Right cardiac atrium (tissue), 5 donors: ENCODE results near the gene MYMK. TPM values are rescaled to one million over a fixed set of nuclear protein-coding genes. Genes with fewer than 3 reads are reported as not detected.
A peak's percentile ranks its signal among the peaks of the same experiment; 100 is the strongest.

Source experiments
- ATAC-seq, 2 donors: fragments of 200-7000 bp; cut with Tn5 transposase; one replicate each; pipeline versions ENCODE4 v1.8.0 to v1.9.1; 2020; ENCODE audit warnings: moderate library complexity in 2 of 2, mild to moderate bottlenecking in 1 of 2
- DNase-seq, 3 donors: peaks; one replicate each; pipeline ENCODE4 v3.0.0-alpha.2; 2020
- H3K27ac ChIP-seq: one replicate; pipeline ENCODE4 v1.5.1; 2013; ENCODE audit warnings: mild to moderate bottlenecking, low read length, control low read depth, moderate library complexity
- H3K27me3 ChIP-seq: one replicate; pipeline ENCODE4 v1.6.1; 2013; ENCODE audit not compliant: control insufficient read depth, insufficient read depth
- H3K4me1 ChIP-seq: one replicate; pipeline ENCODE4 v1.6.1; 2013; ENCODE audit warnings: low read length; ENCODE audit not compliant: control insufficient read depth, insufficient read depth
- H3K4me3 ChIP-seq: one replicate; pipeline ENCODE4 v1.5.1; 2013; ENCODE audit warnings: low read length, control low read depth
- H3K9me3 ChIP-seq: one replicate; pipeline ENCODE4 v1.6.1; 2013; ENCODE audit warnings: low read length; ENCODE audit not compliant: control insufficient read depth
- WGBS: extraction: QIAGEN DNeasy Blood & Tissue Kit; methylation state at CpG from one replicate; pipeline ENCODE4 v1.1.7; 2013; 5-methylcytosine and 5-hydroxymethylcytosine counted together
- intact Hi-C, 4 donors: fragments of 100-400 bp; cut with DNase I; formaldehyde crosslinking; loops; one replicate each; pipeline versions ENCODE4 v1.11.0 to v1.14.0; 2022 to 2023
- polyA plus RNA-seq: library from polyadenylated mRNA; stranded (reverse); fragments of 200-250 nt; gene quantifications from one replicate; pipeline ENCODE4 v1.2.3, GENCODE V29; 2013
- total RNA-seq, 4 donors: library from RNA; stranded (reverse); fragmentation: NEBNext Ultra II Directional; extraction: Animal tissue kit (Norgen Biotek cat#: 25700); gene quantifications; one replicate each; pipeline ENCODE4 v1.2.1, GENCODE V29; 2021
- donor health status: healthy with polysubstance abuse.
- donor health status: DM: no; HTN: yes; CAD: no.
- donor health status: DM: no; HTN: no; CAD: no.
- donor health status: DM: no; HTN: yes; CAD: no; lungs with severe emphysema.
- donor health status: DM: yes; HTN: yes; CAD: no.

Gene MYMK
- total and polyA plus RNA-seq, 5 donors = not detected

DNA sequence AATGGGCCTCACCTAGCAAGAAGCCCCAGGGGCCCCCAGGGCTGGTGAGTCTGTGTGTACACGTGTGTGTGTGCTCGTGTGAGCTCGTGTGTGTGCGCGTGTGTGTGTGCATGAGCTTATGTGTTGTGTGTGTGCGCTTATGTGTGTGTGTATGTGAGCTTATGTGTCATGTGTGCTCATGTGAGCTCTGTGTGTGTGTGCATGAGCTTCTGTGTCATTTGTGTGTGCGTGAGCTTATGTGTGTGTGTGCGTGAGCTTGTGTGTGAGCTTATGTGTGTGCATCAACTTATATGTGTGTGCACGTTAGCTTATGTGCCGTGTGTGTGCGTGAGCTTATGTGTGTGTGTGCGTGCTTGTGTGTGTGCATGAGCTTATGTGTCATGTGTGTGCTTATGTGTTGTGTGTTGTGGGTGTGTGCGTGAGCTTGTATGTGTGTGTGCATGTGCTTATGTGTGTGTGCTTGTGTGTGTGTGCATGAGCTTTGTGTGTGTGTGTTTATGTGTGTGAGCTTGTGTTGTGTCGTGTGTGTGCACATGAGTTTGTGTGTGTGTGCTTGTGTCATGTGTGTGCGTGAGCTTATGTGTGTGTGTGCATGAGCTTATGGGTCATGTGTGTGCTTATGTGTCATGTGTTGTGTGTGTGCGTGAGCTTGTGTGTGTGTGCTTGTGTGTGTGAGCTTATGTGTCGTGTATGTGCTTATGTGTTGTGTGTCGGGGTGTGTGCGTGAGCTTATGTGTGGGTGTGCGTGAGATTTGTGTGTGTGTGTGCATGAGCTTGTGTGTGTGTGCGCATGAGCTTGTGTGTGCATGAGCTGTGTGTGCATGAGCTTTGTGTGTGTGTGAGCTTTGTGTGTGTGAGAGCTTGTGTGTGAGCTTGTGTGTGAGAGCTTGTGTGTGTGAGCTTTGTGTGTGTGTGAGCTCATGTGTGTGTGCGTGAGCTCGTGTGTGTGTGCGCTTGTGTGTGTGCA, 29.1 kb downstream of the MYMK start:
- DNase-seq (peak in 2 of 3 donors; percentile 15 to 39), ATAC-seq (no peak)
- H3K27me3 ChIP-seq = no peaks in the 10 kb centered on the region
- intact Hi-C loops = no loop called here
- H3K9me3 ChIP-seq = no peaks in the 10 kb centered on the region
- no peak overlapping the region for H3K4me3 ChIP-seq
- WGBS = 92% methylated on average over 24 of the region's 24 CpGs
- peaks cover 12% of the 10 kb centered on the region for H3K4me1 ChIP-seq
- no peak overlapping the region for H3K27ac ChIP-seq

DNA sequence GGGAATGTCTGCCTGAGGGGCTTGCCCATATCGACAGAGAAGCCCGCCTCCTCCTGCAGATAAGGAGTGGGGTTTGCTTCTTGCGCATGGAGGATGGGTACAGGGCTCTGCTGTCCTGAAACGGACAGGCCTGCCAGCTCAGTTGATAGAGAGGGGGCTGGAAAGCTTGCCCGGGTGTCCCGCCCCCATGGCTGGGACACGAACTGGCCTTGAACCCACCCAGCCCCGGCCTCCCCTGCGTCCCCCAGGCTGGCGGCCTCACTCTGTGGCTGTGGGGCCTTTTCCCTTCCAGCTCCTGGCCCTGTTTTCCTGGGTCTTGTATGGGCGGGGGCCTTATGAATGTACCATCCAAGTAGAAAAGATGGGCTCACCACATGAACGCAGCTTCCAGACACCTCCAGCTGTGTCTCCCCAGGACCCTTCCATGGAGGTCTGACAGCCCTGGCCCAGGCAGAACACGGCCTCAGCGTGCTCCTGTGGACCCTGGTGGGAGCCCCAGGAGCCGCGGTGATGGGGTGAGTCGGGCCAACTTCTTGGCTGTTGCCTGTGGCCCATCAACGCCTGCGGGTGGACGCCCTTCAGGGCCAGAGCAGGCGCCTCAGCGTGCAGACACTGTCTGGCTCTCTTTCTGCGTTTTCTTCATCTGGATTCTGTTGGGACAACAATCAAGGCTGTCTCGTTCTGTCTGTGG, 30.0 kb downstream of the MYMK start:
- 57% methylated on average over 24 of the region's 24 CpGs for WGBS
- no peaks in the 10 kb centered on the region for H3K27me3 ChIP-seq
- DNase-seq = peak; percentile 71 to 92 (median 87)

DNA sequence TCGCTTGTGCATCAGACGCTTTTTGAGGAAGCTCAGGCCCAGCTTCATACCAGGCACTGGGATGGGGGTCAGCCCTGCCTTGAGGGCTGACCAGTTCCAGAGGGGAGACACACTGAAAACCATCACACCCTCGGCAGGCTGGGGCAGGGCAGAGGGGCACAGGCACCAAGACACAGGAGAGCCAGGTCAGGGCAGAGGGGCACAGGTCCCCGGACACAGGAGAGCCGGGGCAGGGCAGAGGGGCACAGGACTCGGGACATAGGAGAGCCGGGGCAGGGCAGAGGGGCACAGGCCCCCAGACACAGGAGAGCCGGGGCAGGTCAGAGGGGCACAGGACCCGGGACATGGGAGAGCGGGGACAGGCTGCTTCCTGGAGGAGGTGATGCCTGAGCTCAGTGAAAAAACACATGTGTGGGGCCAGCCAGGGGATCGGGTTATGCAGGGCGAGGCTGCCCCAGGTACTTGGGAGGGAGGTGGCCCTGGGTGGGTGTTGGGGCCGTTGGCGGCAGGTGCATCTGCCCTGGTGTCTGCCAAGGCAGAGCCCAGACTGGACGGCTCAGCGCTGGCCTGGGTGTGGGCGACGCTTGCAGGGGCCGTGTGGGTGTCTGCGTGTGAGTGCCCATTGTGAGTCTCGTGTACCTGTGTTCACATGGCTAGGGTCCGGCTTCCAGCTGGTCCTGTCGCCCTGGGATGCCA, 30.8 kb downstream of the MYMK start:
- Histone ChIP-seq H3K4me3 (no peak overlapping the region), H3K4me1 (peaks cover 12% of the 10 kb centered on the region), H3K27ac (no peak overlapping the region), H3K27me3 (no peaks in the 10 kb centered on the region), H3K9me3 (no peaks in the 10 kb centered on the region)
- intact Hi-C loops = no loop called here
- ATAC-seq = no peak
- DNase-seq = peak; percentile 23 to 68 (median 62)
- 91% methylated on average over 23 of the region's 23 CpGs for WGBS

More for the DNA sequence above, 30.0 kb downstream of the MYMK start:
- no peak overlapping the region for H3K27ac ChIP-seq
- peaks cover 12% of the 10 kb centered on the region for H3K4me1 ChIP-seq
- H3K9me3 ChIP-seq = no peaks in the 10 kb centered on the region
- intact Hi-C loops = no loop called here
- no peak overlapping the region for H3K4me3 ChIP-seq
- ATAC-seq = peak; percentile 52 to 69

DNA sequence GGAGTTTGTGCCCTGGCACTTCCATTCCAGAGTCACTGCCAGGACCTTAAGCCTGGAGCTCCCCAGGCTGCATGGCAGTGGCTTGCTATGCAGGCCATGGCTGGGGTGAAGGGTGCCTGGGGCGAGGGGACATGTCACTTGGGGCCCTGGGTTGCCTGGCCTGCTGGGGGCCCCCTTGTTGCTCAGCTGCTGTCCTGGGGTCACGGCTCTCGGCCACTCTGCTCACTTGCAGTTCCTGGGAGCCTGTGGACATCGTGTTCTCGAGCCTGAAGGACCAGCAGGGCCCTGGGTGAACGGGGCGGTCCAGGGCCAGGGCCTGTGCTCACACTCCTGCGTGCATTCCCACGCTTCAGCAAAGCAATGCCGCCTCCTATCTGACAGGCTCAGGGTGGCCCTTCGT, 31.3 kb downstream of the MYMK start:
- intact Hi-C loops = no loop called here
- Histone ChIP-seq H3K9me3 (no peaks in the 10 kb centered on the region), H3K27me3 (no peaks in the 10 kb centered on the region), H3K4me3 (no peak overlapping the region), H3K4me1 (peaks cover 12% of the 10 kb centered on the region), H3K27ac (no peak overlapping the region)
- peak in 1 of 2 donors; percentile 3 for ATAC-seq
- WGBS = 69% methylated on average over 11 of the region's 11 CpGs
- peak; percentile 25 to 70 (median 56) for DNase-seq

DNA sequence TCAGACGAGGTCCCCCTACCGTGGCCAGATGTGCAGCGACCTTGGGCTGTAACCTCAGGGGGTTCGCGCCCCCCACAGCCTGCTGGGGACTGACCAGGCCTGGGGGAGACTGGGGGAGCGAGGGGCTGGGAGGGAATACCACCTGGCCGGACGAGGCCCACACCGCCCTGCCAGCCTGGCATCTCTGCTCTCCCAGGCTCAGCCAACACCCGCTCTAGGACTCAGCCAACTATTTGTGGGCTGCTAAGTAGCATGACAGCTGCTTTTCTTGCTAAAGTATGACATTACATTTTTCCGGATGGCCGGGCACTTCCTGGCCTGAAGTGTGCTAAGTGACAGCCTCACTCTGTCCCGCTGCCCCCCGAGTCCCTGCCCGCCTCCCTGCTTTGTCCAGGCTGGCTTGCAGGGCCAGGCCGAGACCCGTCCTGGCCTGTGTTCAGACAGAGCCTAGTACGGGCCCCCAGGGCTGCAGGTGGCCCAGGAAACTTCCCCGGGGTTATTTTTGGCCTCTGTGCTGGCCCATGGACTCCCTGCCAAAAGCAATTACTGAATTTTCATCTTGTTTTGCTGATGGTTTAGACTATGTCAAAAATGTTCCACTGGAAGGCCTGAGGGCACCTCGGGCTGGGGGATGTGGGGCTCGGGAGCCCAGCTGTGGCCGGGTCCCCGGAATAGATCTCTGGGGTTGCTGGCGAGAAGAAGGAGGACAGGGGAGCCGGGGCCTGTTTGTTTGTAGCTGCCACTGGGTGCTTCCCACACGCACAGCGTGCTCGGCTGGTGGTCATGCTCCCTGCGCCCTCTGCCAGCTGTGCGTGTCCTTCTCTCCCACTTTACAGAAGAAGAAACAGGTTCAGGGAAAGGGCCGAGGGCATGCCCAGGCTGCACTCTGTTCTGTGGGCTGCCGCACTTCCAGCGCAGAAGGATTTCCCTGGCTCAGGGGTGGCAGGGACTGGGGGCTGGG, 32.4 kb downstream of the MYMK start:
- ATAC-seq = peak; percentile 7 to 19
- DNase-seq = peak; percentile 30 to 76 (median 72)
- H3K9me3 ChIP-seq = no peaks in the 10 kb centered on the region
- WGBS = 47% methylated on average over 33 of the region's 33 CpGs
- H3K4me3 ChIP-seq = no peak overlapping the region
- no peaks in the 10 kb centered on the region for H3K27me3 ChIP-seq
- peaks cover 9% of the 10 kb centered on the region for H3K4me1 ChIP-seq
- intact Hi-C loops = no loop called here
- H3K27ac ChIP-seq = peak overlapping the region; percentile 13

DNA sequence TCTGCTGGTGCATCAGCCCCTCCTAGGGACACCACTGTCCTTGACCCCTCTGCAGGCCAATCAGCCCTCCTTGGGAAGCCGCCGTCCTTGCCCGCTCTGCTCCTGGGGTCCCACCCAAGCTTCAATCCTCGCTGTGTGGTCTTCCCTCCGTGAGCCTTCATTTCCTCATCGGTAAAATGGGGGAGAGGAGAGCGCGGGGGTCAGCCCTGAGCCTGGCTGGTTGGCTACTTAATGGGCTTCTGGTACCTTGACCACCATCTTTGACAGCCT, 33.2 kb downstream of the MYMK start:
- no peaks in the 10 kb centered on the region for H3K27me3 ChIP-seq
- no peaks in the 10 kb centered on the region for H3K9me3 ChIP-seq
- intact Hi-C loops = no loop called here
- peaks cover 9% of the 10 kb centered on the region for H3K4me1 ChIP-seq
- no peak overlapping the region for H3K27ac ChIP-seq
- no peak overlapping the region for H3K4me3 ChIP-seq
- ATAC-seq (no peak), DNase-seq (peak in 1 of 3 donors; percentile 57)
- 94% methylated on average over 8 of the region's 8 CpGs for WGBS

DNA sequence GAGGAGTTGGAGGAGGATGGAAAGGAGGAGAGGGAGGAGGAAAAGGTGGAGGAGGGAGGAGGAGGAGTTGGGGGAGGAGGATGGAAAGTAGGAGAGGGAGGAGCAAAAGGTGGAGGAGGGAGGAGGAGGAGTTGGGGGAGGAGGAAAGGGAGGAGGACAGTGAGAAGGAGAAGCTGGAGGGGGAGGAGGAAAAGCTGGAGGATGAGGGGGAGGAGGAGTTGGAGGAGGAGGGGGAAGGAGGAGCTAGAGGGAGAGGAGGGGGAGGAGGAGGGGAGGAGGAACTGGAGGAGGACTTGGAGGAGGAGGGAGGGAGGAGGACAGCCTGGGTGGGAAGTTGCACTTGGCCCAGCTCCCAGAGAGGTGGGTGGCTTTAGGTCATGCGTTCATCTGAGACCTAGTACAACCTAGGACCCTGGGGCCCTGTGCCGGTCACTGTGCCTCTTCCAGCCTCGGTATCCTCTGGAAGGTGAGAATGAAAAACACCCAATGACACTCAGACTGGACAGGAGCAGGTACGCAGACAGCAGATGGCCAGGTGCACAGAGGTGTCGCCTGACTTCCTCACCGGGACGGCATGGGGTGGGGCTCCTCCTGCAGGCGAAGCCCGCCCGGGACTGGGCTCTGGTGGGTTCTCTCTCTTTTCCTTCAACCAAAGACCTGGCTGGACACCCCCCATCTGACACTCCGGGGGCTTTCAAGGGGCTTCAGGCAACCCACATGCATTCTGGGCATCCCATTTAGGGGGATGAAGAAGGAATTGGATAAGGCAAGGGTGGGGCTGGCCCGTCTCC, 33.7 kb downstream of the MYMK start:
- no peaks in the 10 kb centered on the region for H3K27me3 ChIP-seq
- peaks cover 9% of the 10 kb centered on the region for H3K4me1 ChIP-seq
- ATAC-seq (no peak), DNase-seq (peak; percentile 16 to 52 (median 51))
- H3K4me3 ChIP-seq = no peak overlapping the region
- no peak overlapping the region for H3K27ac ChIP-seq
- intact Hi-C loops = no loop called here
- WGBS = 86% methylated on average over 12 of the region's 12 CpGs
- H3K9me3 ChIP-seq = no peaks in the 10 kb centered on the region

DNA sequence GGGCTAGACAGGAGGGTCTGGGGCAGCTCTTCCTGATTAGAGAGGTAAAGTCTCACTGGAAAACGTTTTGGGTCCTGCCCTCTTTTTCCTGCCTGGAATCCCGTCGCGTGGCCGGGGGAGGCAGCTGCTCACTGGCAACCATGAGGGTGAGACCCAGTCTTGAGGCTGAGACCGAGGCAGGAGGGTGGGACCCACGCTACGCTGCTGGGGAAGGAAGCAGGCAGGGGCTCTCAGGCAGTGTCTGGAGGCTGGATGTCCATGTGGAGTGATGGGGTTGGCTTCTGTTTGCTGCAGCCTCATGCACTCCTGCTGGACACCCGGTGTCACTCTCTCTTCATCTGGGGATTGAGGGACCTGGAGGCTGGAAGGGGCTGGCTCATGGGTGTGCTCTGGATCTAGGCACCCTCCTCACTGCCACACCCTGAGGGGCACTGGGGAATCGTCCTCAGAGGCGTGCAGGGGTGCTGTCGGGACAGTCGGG, 34.5 kb downstream of the MYMK start:
- no peak overlapping the region for H3K27ac ChIP-seq
- H3K4me3 ChIP-seq = no peak overlapping the region
- no peaks in the 10 kb centered on the region for H3K9me3 ChIP-seq
- H3K27me3 ChIP-seq = no peaks in the 10 kb centered on the region
- intact Hi-C loops = no loop called here
- ATAC-seq (no peak), DNase-seq (peak in 2 of 3 donors; percentile 41)
- H3K4me1 ChIP-seq = peaks cover 9% of the 10 kb centered on the region
- 66% methylated on average over 13 of the region's 13 CpGs for WGBS

DNA sequence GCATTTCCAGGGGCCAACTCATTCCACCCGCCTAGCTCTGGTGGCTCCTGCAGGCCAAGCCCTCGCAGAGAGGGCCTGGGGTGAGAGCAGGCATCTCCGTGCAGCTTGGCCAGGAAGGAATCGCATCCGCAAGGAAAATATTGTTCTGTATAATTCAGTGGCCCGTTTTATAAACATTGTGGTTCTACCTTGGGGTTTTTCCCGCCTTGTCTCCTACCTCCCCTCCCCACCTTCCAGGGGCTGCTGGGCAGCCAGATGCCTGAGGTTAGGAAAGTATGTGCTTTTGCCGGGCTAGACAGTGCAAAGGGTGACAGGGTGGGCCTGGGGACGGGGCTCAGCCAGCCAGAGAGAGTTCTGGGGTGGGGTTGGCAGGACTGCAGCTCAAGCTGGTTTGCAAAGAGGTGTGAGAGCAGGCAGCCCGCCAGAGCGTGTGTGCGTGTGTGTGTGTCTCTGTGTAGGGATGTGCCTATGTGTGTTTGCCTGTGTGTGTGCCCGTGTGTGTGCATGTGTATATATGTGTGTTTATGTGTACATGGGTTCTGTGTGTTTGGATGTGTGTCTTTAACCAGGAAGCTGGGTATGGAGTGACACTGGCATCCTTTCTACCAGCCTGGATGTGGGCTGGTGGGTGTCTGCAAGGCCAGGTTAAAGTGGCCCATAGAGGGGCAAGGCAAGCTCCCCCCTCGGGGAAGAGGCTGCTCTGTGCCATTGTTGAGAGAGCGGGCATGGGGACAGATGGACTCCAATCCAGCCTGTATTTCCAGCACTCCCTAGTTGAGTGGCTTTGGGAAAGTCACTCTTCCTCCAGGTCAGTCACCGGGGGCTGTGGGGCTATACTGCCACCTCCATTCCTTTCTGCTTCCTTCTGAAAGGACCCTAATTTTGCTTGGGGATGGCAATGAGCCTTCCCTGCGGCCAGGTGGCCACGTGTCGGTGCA, 35.2 kb downstream of the MYMK start:
- DNase-seq (peak in 2 of 3 donors; percentile 30 to 53), ATAC-seq (no peak)
- Histone ChIP-seq H3K9me3 (no peaks in the 10 kb centered on the region), H3K4me1 (peaks cover 9% of the 10 kb centered on the region), H3K27me3 (no peaks in the 10 kb centered on the region), H3K27ac (no peak overlapping the region), H3K4me3 (no peak overlapping the region)
- 87% methylated on average over 19 of the region's 19 CpGs for WGBS
- intact Hi-C loops = loop anchor here (2.0 to 10.0 kb wide), 5 partner anchors 77 to 305 kb away; no protein-coding TSS in a partner anchor
